ENCODE results near the gene GMPPA. TPM values are rescaled to one million over a fixed set of nuclear protein-coding genes. Genes with fewer than 3 reads are reported as not detected.

Gene GMPPA
- total RNA-seq, 2 experiments from 2014 or later = 41.0 to 42.3 TPM

GRCh38 chr2:219472629-219473187 lies 26.0 kb upstream of the GMPPA start:
- H3K27me3 Mint-ChIP-seq = peaks cover 3% of the 10 kb centered on the region
- H3K36me3 Mint-ChIP-seq (ENCODE audit: low read depth) = no peaks in the 10 kb centered on the region
- CTCF ChIA-PET = interaction anchor here (1.2 to 1.5 kb wide), 3 partner anchors 13 to 57 kb away, joined by 3 read pairs; no protein-coding TSS in a partner anchor
- no peaks in the 10 kb centered on the region for H3K9me3 Mint-ChIP-seq
- no peak overlapping the region for H3K4me3 Mint-ChIP-seq
- no peak overlapping the region for H3K27ac Mint-ChIP-seq
- no peak for DNase-seq
- H3K4me1 Mint-ChIP-seq = peaks cover 4% of the 10 kb centered on the region
- POLR2A ChIA-PET = no interaction called here

- POLR2A ChIA-PET = no interaction called here
- no peak for DNase-seq
- peaks cover 4% of the 10 kb centered on the region for H3K4me1 Mint-ChIP-seq
- CTCF ChIA-PET = interaction anchor here (0.7 to 1.5 kb wide), 5 partner anchors 14 to 106 kb away, joined by 3 read pairs; no protein-coding TSS in a partner anchor
- no peaks in the 10 kb centered on the region for H3K36me3 Mint-ChIP-seq (ENCODE audit: low read depth)
- H3K27me3 Mint-ChIP-seq = peaks cover 3% of the 10 kb centered on the region
- H3K9me3 Mint-ChIP-seq = no peaks in the 10 kb centered on the region
- no peak overlapping the region for H3K27ac Mint-ChIP-seq
- H3K4me3 Mint-ChIP-seq = no peak overlapping the region
Measured at GRCh38 chr2:219473511-219473910, 25.2 kb upstream of the GMPPA start.

- POLR2A ChIA-PET = no interaction called here
- H3K36me3 Mint-ChIP-seq (ENCODE audit: low read depth) = no peaks in the 10 kb centered on the region
- peaks cover 7% of the 10 kb centered on the region for H3K27me3 Mint-ChIP-seq
- no peak overlapping the region for H3K4me3 Mint-ChIP-seq
- no peak for DNase-seq
- no peaks in the 10 kb centered on the region for H3K9me3 Mint-ChIP-seq
- CTCF ChIA-PET = interaction anchor here (0.7 to 2.1 kb wide), 8 partner anchors 12 to 105 kb away, joined by 3 to 8 read pairs (median 3); a partner anchor contains a TSS
- H3K27ac Mint-ChIP-seq = no peak overlapping the region
- H3K4me1 Mint-ChIP-seq = peaks cover 4% of the 10 kb centered on the region
Measured at GRCh38 chr2:219474285-219475060, 24.2 kb upstream of the GMPPA start.

GRCh38 chr2:219475278-219475677 lies 23.4 kb upstream of the GMPPA start:
- CTCF ChIA-PET = interaction anchor here (0.8 to 4.1 kb wide), 7 partner anchors 11 to 68 kb away, joined by 3 to 42 read pairs (median 4); a partner anchor contains a TSS
- peaks cover 4% of the 10 kb centered on the region for H3K4me1 Mint-ChIP-seq
- no peak overlapping the region for H3K4me3 Mint-ChIP-seq
- H3K27me3 Mint-ChIP-seq = peaks cover 8% of the 10 kb centered on the region
- DNase-seq = no peak
- no peaks in the 10 kb centered on the region for H3K9me3 Mint-ChIP-seq
- POLR2A ChIA-PET = no interaction called here
- H3K27ac Mint-ChIP-seq = no peak overlapping the region
- H3K36me3 Mint-ChIP-seq (ENCODE audit: low read depth) = no peaks in the 10 kb centered on the region

GRCh38 chr2:219475697-219476651 lies 22.7 kb upstream of the GMPPA start:
- H3K9me3 Mint-ChIP-seq = no peaks in the 10 kb centered on the region
- H3K4me1 Mint-ChIP-seq = peaks cover 4% of the 10 kb centered on the region

GRCh38 chr2:219476652-219477151 lies 22.0 kb upstream of the GMPPA start:
- H3K27ac Mint-ChIP-seq = no peak overlapping the region
- no peaks in the 10 kb centered on the region for H3K36me3 Mint-ChIP-seq (ENCODE audit: low read depth)
- ChIA-PET CTCF (interaction anchor here (0.8 to 4.1 kb wide), 7 partner anchors 9 to 53 kb away, joined by 3 to 42 read pairs (median 7); partner anchors contain the start of gene GMPPA), POLR2A (no interaction called here)
- peaks cover 10% of the 10 kb centered on the region for H3K27me3 Mint-ChIP-seq
- peaks cover 4% of the 10 kb centered on the region for H3K4me1 Mint-ChIP-seq
- no peaks in the 10 kb centered on the region for H3K9me3 Mint-ChIP-seq
- no peak for DNase-seq
- H3K4me3 Mint-ChIP-seq = no peak overlapping the region

More at GRCh38 chr2:219475697-219476651, 22.7 kb upstream of the GMPPA start:
- Mint-ChIP-seq H3K4me3 (no peak overlapping the region), H3K27me3 (peaks cover 8% of the 10 kb centered on the region), H3K27ac (no peak overlapping the region), H3K36me3 (ENCODE audit: low read depth) (no peaks in the 10 kb centered on the region)
- peak; percentile 68 for DNase-seq
- CTCF ChIA-PET = interaction anchor here (0.8 to 4.1 kb wide), 10 partner anchors 9 to 67 kb away, joined by 3 to 42 read pairs (median 4); partner anchors contain the start of gene GMPPA
- POLR2A ChIA-PET = no interaction called here

GRCh38 chr2:219477179-219477578 lies 21.5 kb upstream of the GMPPA start:
- ChIA-PET POLR2A (no interaction called here), CTCF (interaction anchor here (4.1 kb wide), 1 partner anchor 53 kb away, joined by 42 read pairs; no protein-coding TSS in a partner anchor)
- Mint-ChIP-seq H3K4me1 (peaks cover 4% of the 10 kb centered on the region), H3K27me3 (peaks cover 11% of the 10 kb centered on the region), H3K27ac (no peak overlapping the region), H3K4me3 (no peak overlapping the region), H3K9me3 (no peaks in the 10 kb centered on the region), H3K36me3 (ENCODE audit: low read depth) (no peaks in the 10 kb centered on the region)
- DNase-seq = no peak

GRCh38 chr2:219477815-219478214 lies 20.9 kb upstream of the GMPPA start:
- POLR2A ChIA-PET = no interaction called here
- CTCF ChIA-PET = interaction anchor here (1.1 to 4.1 kb wide), 2 partner anchors 52 to 157 kb away, joined by 3 to 42 read pairs; no protein-coding TSS in a partner anchor
- Mint-ChIP-seq H3K4me1 (peaks cover 4% of the 10 kb centered on the region), H3K27ac (no peak overlapping the region), H3K36me3 (ENCODE audit: low read depth) (no peaks in the 10 kb centered on the region), H3K4me3 (no peak overlapping the region), H3K9me3 (no peaks in the 10 kb centered on the region), H3K27me3 (peaks cover 14% of the 10 kb centered on the region)
- no peak for DNase-seq

GRCh38 chr2:219478916-219479315 lies 19.8 kb upstream of the GMPPA start:
- POLR2A ChIA-PET = no interaction called here
- no peak overlapping the region for H3K27ac Mint-ChIP-seq
- CTCF ChIA-PET = interaction anchor here (1.1 to 4.1 kb wide), 2 partner anchors 51 to 155 kb away, joined by 3 to 42 read pairs; no protein-coding TSS in a partner anchor
- H3K9me3 Mint-ChIP-seq = no peaks in the 10 kb centered on the region
- H3K36me3 Mint-ChIP-seq (ENCODE audit: low read depth) = no peaks in the 10 kb centered on the region
- no peak for DNase-seq
- no peak overlapping the region for H3K4me3 Mint-ChIP-seq
- peaks cover 4% of the 10 kb centered on the region for H3K4me1 Mint-ChIP-seq
- H3K27me3 Mint-ChIP-seq = peaks cover 19% of the 10 kb centered on the region

- DNase-seq = no peak
- Mint-ChIP-seq H3K4me1 (peaks cover 4% of the 10 kb centered on the region), H3K9me3 (no peaks in the 10 kb centered on the region), H3K27ac (no peak overlapping the region), H3K4me3 (no peak overlapping the region), H3K36me3 (ENCODE audit: low read depth) (no peaks in the 10 kb centered on the region), H3K27me3 (peaks cover 23% of the 10 kb centered on the region)
- POLR2A ChIA-PET = no interaction called here
- CTCF ChIA-PET = no interaction called here
Measured at GRCh38 chr2:219480004-219480403, 18.7 kb upstream of the GMPPA start.

- ChIA-PET POLR2A (no interaction called here), CTCF (interaction anchor here (1.3 to 1.9 kb wide), 3 partner anchors 17 to 47 kb away, joined by 4 to 15 read pairs (median 5); partner anchors contain the start of gene GMPPA)
- peaks cover 46% of the 10 kb centered on the region for H3K27me3 Mint-ChIP-seq
- H3K27ac Mint-ChIP-seq = no peak overlapping the region
- no peaks in the 10 kb centered on the region for H3K9me3 Mint-ChIP-seq
- H3K4me3 Mint-ChIP-seq = no peak overlapping the region
- no peaks in the 10 kb centered on the region for H3K4me1 Mint-ChIP-seq
- no peak for DNase-seq
- no peaks in the 10 kb centered on the region for H3K36me3 Mint-ChIP-seq (ENCODE audit: low read depth)
Measured at GRCh38 chr2:219482674-219483405, 15.9 kb upstream of the GMPPA start.
